ENCODE measurements around the gene USP10.
A peak's percentile ranks its signal among the peaks of the same experiment; 100 is the strongest.
"Not testable (repeated sequence)": the region's sequence is repeated elsewhere in the genome, so short reads cannot be mapped to it uniquely, and the experiment has no call there.

USP10 gene

GRCh38 chr16:84737192-84738011, 37.6 kb downstream of the USP10 start:
- intact Hi-C loops (cut with micrococcal nuclease), result no loop called here
- H3K9me3 Mint-ChIP-seq, result no peaks in the 10 kb centered on the region
- no peak overlapping the region for H3K27ac Mint-ChIP-seq
- H3K36me3 Mint-ChIP-seq (ENCODE audit: low read depth), result peaks cover 60% of the 10 kb centered on the region
- H3K4me1 Mint-ChIP-seq (ENCODE audit: low read depth), result peaks cover 57% of the 10 kb centered on the region
- no peak overlapping the region for H3K4me3 Mint-ChIP-seq
- H3K27me3 Mint-ChIP-seq, result no peaks in the 10 kb centered on the region

- Mint-ChIP-seq H3K4me1 (ENCODE audit: low read depth) (peaks cover 64% of the 10 kb centered on the region), H3K27ac (no peak overlapping the region), H3K4me3 (peak overlapping the region; percentile 40), H3K27me3 (no peaks in the 10 kb centered on the region), H3K36me3 (ENCODE audit: low read depth) (peaks cover 69% of the 10 kb centered on the region), H3K9me3 (no peaks in the 10 kb centered on the region)
- intact Hi-C loops (cut with micrococcal nuclease), result no loop called here
Measured at GRCh38 chr16:84738255-84739038, 38.6 kb downstream of the USP10 start.

GRCh38 chr16:84739349-84740124, 39.7 kb downstream of the USP10 start:
- Mint-ChIP-seq H3K27ac (no peak overlapping the region), H3K4me1 (ENCODE audit: low read depth) (peaks cover 69% of the 10 kb centered on the region), H3K4me3 (no peak overlapping the region), H3K27me3 (no peaks in the 10 kb centered on the region), H3K9me3 (no peaks in the 10 kb centered on the region), H3K36me3 (ENCODE audit: low read depth) (peaks cover 66% of the 10 kb centered on the region)
- intact Hi-C loops (cut with micrococcal nuclease), result no loop called here

GRCh38 chr16:84740596-84741116, 40.9 kb downstream of the USP10 start:
- no peak overlapping the region for H3K27ac Mint-ChIP-seq
- H3K4me1 Mint-ChIP-seq (ENCODE audit: low read depth), result peaks cover 61% of the 10 kb centered on the region
- intact Hi-C loops (cut with micrococcal nuclease), result no loop called here

GRCh38 chr16:84741340-84741830, 41.6 kb downstream of the USP10 start:
- Mint-ChIP-seq H3K27ac (no peak overlapping the region), H3K4me1 (ENCODE audit: low read depth) (peaks cover 54% of the 10 kb centered on the region), H3K9me3 (no peaks in the 10 kb centered on the region), H3K4me3 (no peak overlapping the region), H3K27me3 (no peaks in the 10 kb centered on the region), H3K36me3 (ENCODE audit: low read depth) (peaks cover 70% of the 10 kb centered on the region)
- intact Hi-C loops (cut with micrococcal nuclease), result no loop called here

More at GRCh38 chr16:84740596-84741116, 40.9 kb downstream of the USP10 start:
- Mint-ChIP-seq H3K27me3 (no peaks in the 10 kb centered on the region), H3K4me3 (no peak overlapping the region), H3K9me3 (no peaks in the 10 kb centered on the region), H3K36me3 (ENCODE audit: low read depth) (peaks cover 66% of the 10 kb centered on the region)

GRCh38 chr16:84742641-84743092, 42.9 kb downstream of the USP10 start:
- intact Hi-C loops (cut with micrococcal nuclease), result no loop called here
- Mint-ChIP-seq H3K9me3 (no peaks in the 10 kb centered on the region), H3K27me3 (no peaks in the 10 kb centered on the region), H3K27ac (peak overlapping the region; percentile 40), H3K36me3 (ENCODE audit: low read depth) (peaks cover 67% of the 10 kb centered on the region), H3K4me1 (ENCODE audit: low read depth) (peaks cover 50% of the 10 kb centered on the region), H3K4me3 (no peak overlapping the region)

GRCh38 chr16:84746231-84746630, 46.4 kb downstream of the USP10 start:
- no peaks in the 10 kb centered on the region for H3K9me3 Mint-ChIP-seq
- peaks cover 44% of the 10 kb centered on the region for H3K4me1 Mint-ChIP-seq (ENCODE audit: low read depth)
- H3K27ac Mint-ChIP-seq, result no peak overlapping the region
- H3K36me3 Mint-ChIP-seq (ENCODE audit: low read depth), result peaks cover 57% of the 10 kb centered on the region
- intact Hi-C loops (cut with micrococcal nuclease), result no loop called here
- H3K4me3 Mint-ChIP-seq, result no peak overlapping the region
- H3K27me3 Mint-ChIP-seq, result no peaks in the 10 kb centered on the region

- intact Hi-C loops (cut with micrococcal nuclease), result no loop called here
- Mint-ChIP-seq H3K36me3 (ENCODE audit: low read depth) (peaks cover 51% of the 10 kb centered on the region), H3K27ac (no peak overlapping the region), H3K4me3 (no peak overlapping the region), H3K9me3 (no peaks in the 10 kb centered on the region), H3K4me1 (ENCODE audit: low read depth) (peaks cover 44% of the 10 kb centered on the region), H3K27me3 (no peaks in the 10 kb centered on the region)
Measured at GRCh38 chr16:84746875-84747274, 47.1 kb downstream of the USP10 start.

GRCh38 chr16:84748247-84748646, 48.4 kb downstream of the USP10 start:
- not testable (repeated sequence) for H3K4me3 Mint-ChIP-seq, H3K27me3 Mint-ChIP-seq

GRCh38 chr16:84749072-84749471, 49.3 kb downstream of the USP10 start:
- Mint-ChIP-seq H3K27ac (peak overlapping the region; percentile 52), H3K36me3 (ENCODE audit: low read depth) (peaks cover 39% of the 10 kb centered on the region), H3K9me3 (no peaks in the 10 kb centered on the region), H3K4me1 (ENCODE audit: low read depth) (peaks cover 43% of the 10 kb centered on the region), H3K27me3 (no peaks in the 10 kb centered on the region), H3K4me3 (no peak overlapping the region)
- intact Hi-C loops (cut with micrococcal nuclease), result no loop called here

More at GRCh38 chr16:84748247-84748646, 48.4 kb downstream of the USP10 start:
- peaks cover 39% of the 10 kb centered on the region for H3K36me3 Mint-ChIP-seq (ENCODE audit: low read depth)
- H3K9me3 Mint-ChIP-seq; H3K27ac Mint-ChIP-seq; intact Hi-C loops (cut with micrococcal nuclease): not testable (repeated sequence)
- H3K4me1 Mint-ChIP-seq (ENCODE audit: low read depth), result peaks cover 43% of the 10 kb centered on the region

GRCh38 chr16:84749815-84750214, 50.0 kb downstream of the USP10 start:
- no peaks in the 10 kb centered on the region for H3K9me3 Mint-ChIP-seq
- peaks cover 48% of the 10 kb centered on the region for H3K4me1 Mint-ChIP-seq (ENCODE audit: low read depth)
- H3K27me3 Mint-ChIP-seq, result no peaks in the 10 kb centered on the region
- H3K27ac Mint-ChIP-seq, result peak overlapping the region; percentile 52
- intact Hi-C loops (cut with micrococcal nuclease), result loop anchor here (10.0 kb wide), 1 partner anchor 335 kb away; no protein-coding TSS in a partner anchor
- H3K4me3 Mint-ChIP-seq, result no peak overlapping the region
- H3K36me3 Mint-ChIP-seq (ENCODE audit: low read depth), result peaks cover 35% of the 10 kb centered on the region

GRCh38 chr16:84750575-84750974, 50.8 kb downstream of the USP10 start:
- Mint-ChIP-seq H3K27ac (peak overlapping the region; percentile 52), H3K4me3 (no peak overlapping the region), H3K27me3 (no peaks in the 10 kb centered on the region), H3K36me3 (ENCODE audit: low read depth) (peaks cover 27% of the 10 kb centered on the region), H3K9me3 (no peaks in the 10 kb centered on the region), H3K4me1 (ENCODE audit: low read depth) (peaks cover 55% of the 10 kb centered on the region)
- intact Hi-C loops (cut with micrococcal nuclease), result loop anchor here (10.0 kb wide), 1 partner anchor 334 kb away; no protein-coding TSS in a partner anchor

- H3K4me1 Mint-ChIP-seq (ENCODE audit: low read depth), result peaks cover 61% of the 10 kb centered on the region
- intact Hi-C loops (cut with micrococcal nuclease), result loop anchor here (10.0 kb wide), 1 partner anchor 334 kb away; no protein-coding TSS in a partner anchor
- peaks cover 21% of the 10 kb centered on the region for H3K36me3 Mint-ChIP-seq (ENCODE audit: low read depth)
- H3K27ac Mint-ChIP-seq, result peak overlapping the region; percentile 52
- no peak overlapping the region for H3K4me3 Mint-ChIP-seq
- H3K27me3 Mint-ChIP-seq, result no peaks in the 10 kb centered on the region
- H3K9me3 Mint-ChIP-seq, result no peaks in the 10 kb centered on the region
Measured at GRCh38 chr16:84751241-84751640, 51.4 kb downstream of the USP10 start.
